ENCODE measurements around the gene ZNF616.

GRCh38 chr19:52170863-52171320 lies 31.2 kb upstream of the ZNF616 start:
- TF ChIP-seq EP300 (IDR thresholded peaks at IDR 0.05; ENCODE audit: borderline replicate concordance) (no peak), MAX (IDR thresholded peaks at IDR 0.05) (no peak), RAD21 (IDR thresholded peaks at IDR 0.05; ENCODE audit: low read depth) (no peak), ZBTB7A (IDR thresholded peaks at IDR 0.05; ENCODE audit: low read depth) (no peak), CREB1 (IDR thresholded peaks at IDR 0.05; ENCODE audit: low read depth) (no peak), REST (IDR thresholded peaks at IDR 0.05; ENCODE audit: low read depth) (no peak), NFIC (IDR thresholded peaks at IDR 0.05) (no peak), YY1 (IDR thresholded peaks at IDR 0.05; ENCODE audit: low read depth) (no peak), TAF1 (IDR thresholded peaks at IDR 0.05; ENCODE audit: low read depth) (no peak)
- TF ChIP-seq, protein P1, sequence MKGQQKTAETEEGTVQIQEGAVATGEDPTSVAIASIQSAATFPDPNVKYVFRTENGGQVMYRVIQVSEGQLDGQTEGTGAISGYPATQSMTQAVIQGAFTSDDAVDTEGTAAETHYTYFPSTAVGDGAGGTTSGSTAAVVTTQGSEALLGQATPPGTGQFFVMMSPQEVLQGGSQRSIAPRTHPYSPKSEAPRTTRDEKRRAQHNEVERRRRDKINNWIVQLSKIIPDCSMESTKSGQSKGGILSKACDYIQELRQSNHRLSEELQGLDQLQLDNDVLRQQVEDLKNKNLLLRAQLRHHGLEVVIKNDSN (IDR thresholded peaks at IDR 0.05): no peak
